H1 (cell line): ENCODE results near the gene ABHD16B. TPM values are rescaled to one million over a fixed set of nuclear protein-coding genes. Genes with fewer than 3 reads are reported as not detected.

Experiments used
- CTCF ChIA-PET: fragments of 300-600 bp; sonication (Branson Sonifier 250); formaldehyde crosslinking; loops from one replicate; lab custom pipeline; 2021; ENCODE audit not compliant: partially characterized antibody; lab: Charles Lee
- POLR2A ChIA-PET: fragments of 300-600 bp; sonication (Branson Sonifier 250); formaldehyde crosslinking; loops from one replicate; lab custom pipeline; 2021; ENCODE audit warnings: inconsistent platforms; ENCODE audit not compliant: partially characterized antibody; lab: Charles Lee
- DNase-seq, 2 experiments: peaks; one replicate each; pipeline versions ENCODE4 v3.0.0 to v3.0.0-alpha.2; 2010 to 2022; ENCODE audit warnings: low spot score in 2 of 2, low read depth in 1 of 2, mixed read lengths in 1 of 2
- FAIRE-seq: peaks from 2 replicates; lab custom pipeline; 2011; peaks lifted over from hg19 to GRCh38; lab: Jason Lieb, UNC
- H2AFZ ChIP-seq: 2 replicates; pipeline ENCODE4 v1.8.1; 2012; ENCODE audit warnings: low read length, inconsistent platforms
- H2AK5ac ChIP-seq: 2 replicates; pipeline ENCODE4 v1.6.1; 2013; ENCODE audit warnings: low read depth, low read length
- H2BK120ac ChIP-seq: replicated peaks from 2 replicates; pipeline ENCODE3; 2013; ENCODE audit warnings: low read depth, low read length, inconsistent platforms
- H2BK12ac ChIP-seq: 2 replicates; pipeline ENCODE4 v1.6.1; 2013; ENCODE audit warnings: low read depth, low read length
- H2BK15ac ChIP-seq: 2 replicates; pipeline ENCODE4 v1.6.1; 2013; ENCODE audit warnings: low read length
- H2BK20ac ChIP-seq: 2 replicates; pipeline ENCODE4 v1.6.1; 2013; ENCODE audit warnings: low read length
- H2BK5ac ChIP-seq: 2 replicates; pipeline ENCODE4 v1.6.1; 2013; ENCODE audit warnings: low read depth, low read length
- H3K14ac ChIP-seq: 2 replicates; pipeline ENCODE4 v1.6.1; 2013; ENCODE audit warnings: inconsistent platforms; ENCODE audit not compliant: insufficient read length
- H3K18ac ChIP-seq: 2 replicates; pipeline ENCODE4 v1.6.1; 2013; ENCODE audit warnings: low read length; ENCODE audit errors: extremely low read depth
- H3K23ac ChIP-seq: 2 replicates; pipeline ENCODE4 v1.6.1; 2013; ENCODE audit warnings: inconsistent platforms; ENCODE audit not compliant: insufficient read length
- H3K23me2 ChIP-seq: 2 replicates; pipeline ENCODE4 v1.6.1; 2013; ENCODE audit warnings: low read depth, low read length
- H3K27ac ChIP-seq: 2 replicates; pipeline ENCODE4 v1.6.1; 2011; ENCODE audit warnings: low read depth, low read length, inconsistent platforms
- H3K27me3 ChIP-seq, 4 experiments: replicated peaks in 1 of 4; 1 replicate in 1 of 4; 2 replicates in 3 of 4; pipeline versions ENCODE4 v1.6.1 to v1.8.1; 2011 to 2013; ENCODE audit warnings: low read length in 3 of 4, mild to moderate bottlenecking in 3 of 4, inconsistent platforms in 2 of 4, mixed read lengths in 2 of 4, moderate library complexity in 1 of 4; ENCODE audit not compliant: control insufficient read depth in 3 of 4, insufficient read depth in 3 of 4; ENCODE audit errors: extremely low read depth in 1 of 4
- H3K36me3 ChIP-seq, 4 experiments: 2 replicates each; pipeline versions ENCODE4 v1.6.1 to v1.8.1; 2011 to 2013; ENCODE audit warnings: mild to moderate bottlenecking in 4 of 4, low read length in 3 of 4, moderate library complexity in 2 of 4, control low read depth in 1 of 4, inconsistent platforms in 1 of 4; ENCODE audit not compliant: insufficient read depth in 4 of 4, control insufficient read depth in 2 of 4
- H3K4ac ChIP-seq: replicated peaks from 2 replicates; pipeline ENCODE3; 2013; ENCODE audit warnings: low read length, low read depth, mixed read lengths, inconsistent platforms; ENCODE audit not compliant: insufficient read length
- H3K4me1 ChIP-seq, 4 experiments: replicated peaks in 1 of 4; 1 replicate in 1 of 4; 2 replicates in 3 of 4; pipeline versions ENCODE4 v1.6.1 to v1.8.1; 2011 to 2013; ENCODE audit warnings: low read length in 3 of 4, inconsistent platforms in 2 of 4, mixed read lengths in 1 of 4; ENCODE audit not compliant: insufficient read depth in 4 of 4, control insufficient read depth in 3 of 4
- H3K4me2 ChIP-seq, 2 experiments: 2 replicates each; pipeline versions ENCODE4 v1.6.1 to v1.8.1; 2011 to 2013; ENCODE audit warnings: low read depth in 2 of 2, low read length in 2 of 2, control low read depth in 1 of 2, inconsistent platforms in 1 of 2, mild to moderate bottlenecking in 1 of 2; ENCODE audit not compliant: insufficient read depth in 1 of 2
- H3K4me3 ChIP-seq, 4 experiments: fragments of 200-600, 300-600 bp in 1 of 4; sonication (generic), shearing (Covaris generic), sonication (Bioruptor Twin) in 1 of 4; 2 replicates each; pipeline versions ENCODE4 v1.5.1 to v1.8.1; 2011 to 2016; ENCODE audit warnings: low read length in 4 of 4, low read depth in 3 of 4, control low read depth in 2 of 4, inconsistent platforms in 2 of 4, mild to moderate bottlenecking in 2 of 4, mixed read lengths in 1 of 4, moderate library complexity in 1 of 4; ENCODE audit not compliant: insufficient read depth in 2 of 4; ENCODE audit errors: extremely low read depth in 1 of 4
- H3K56ac ChIP-seq: replicated peaks from 2 replicates; pipeline ENCODE3; 2013; ENCODE audit warnings: low read depth, mild to moderate bottlenecking, mixed read lengths, low read length, inconsistent platforms; ENCODE audit not compliant: insufficient read length
- H3K79me1 ChIP-seq: 2 replicates; pipeline ENCODE4 v1.6.1; 2013; ENCODE audit warnings: low read depth, low read length, control low read depth
- H3K79me2 ChIP-seq, 2 experiments: 2 replicates each; pipeline versions ENCODE4 v1.6.1 to v1.8.1; 2012 to 2013; ENCODE audit warnings: low read length in 2 of 2, mild to moderate bottlenecking in 2 of 2, inconsistent platforms in 1 of 2; ENCODE audit not compliant: insufficient read depth in 2 of 2, control insufficient read depth in 1 of 2
- H3K9ac ChIP-seq, 4 experiments: replicated peaks in 1 of 4; 1 replicate in 1 of 4; 2 replicates in 3 of 4; pipeline versions ENCODE4 v1.6.1 to v1.8.1; 2011 to 2013; ENCODE audit warnings: low read depth in 3 of 4, low read length in 3 of 4, control low read depth in 2 of 4, mild to moderate bottlenecking in 2 of 4, moderate library complexity in 2 of 4, inconsistent platforms in 1 of 4; ENCODE audit errors: extremely low read depth in 1 of 4
- H3K9me3 ChIP-seq, 2 experiments: 2 replicates each; pipeline versions ENCODE4 v1.6.1 to v1.8.1; 2012 to 2013; ENCODE audit warnings: mild to moderate bottlenecking in 2 of 2, moderate library complexity in 2 of 2, control low read depth in 1 of 2, inconsistent platforms in 1 of 2, low read depth in 1 of 2, low read length in 1 of 2, mixed read lengths in 1 of 2; ENCODE audit not compliant: insufficient read depth in 2 of 2
- H4K20me1 ChIP-seq, 2 experiments: replicated peaks in 1 of 2; 2 replicates each; pipeline versions ENCODE3 to v1.8.1; 2011 to 2013; ENCODE audit warnings: inconsistent platforms in 2 of 2, low read length in 2 of 2, mild to moderate bottlenecking in 1 of 2; ENCODE audit not compliant: insufficient read depth in 2 of 2, control insufficient read depth in 1 of 2
- H4K5ac ChIP-seq: 2 replicates; pipeline ENCODE4 v1.6.1; 2013; ENCODE audit warnings: low read length, low read depth, mixed read lengths, inconsistent platforms; ENCODE audit not compliant: insufficient read length
- H4K8ac ChIP-seq: 2 replicates; pipeline ENCODE4 v1.8.0; 2013; ENCODE audit warnings: mild to moderate bottlenecking, moderate library complexity, low read length, inconsistent platforms; ENCODE audit not compliant: insufficient read depth; ENCODE audit errors: extremely low read depth
- H4K91ac ChIP-seq: replicated peaks from 2 replicates; pipeline ENCODE3; 2013; ENCODE audit warnings: low read length, mixed read lengths, inconsistent platforms; ENCODE audit not compliant: insufficient read length
- ATF2 ChIP-seq: IDR thresholded peaks from 2 replicates; pipeline ENCODE4 v1.6.1; 2012; ENCODE audit warnings: low read length, inconsistent platforms
- BACH1 ChIP-seq: IDR thresholded peaks from 2 replicates; pipeline ENCODE4 v1.6.1; 2012; ENCODE audit warnings: low read length, improper control_type of control experiment
- CBX8 ChIP-seq: fragments of 300-800, 300-1000 bp; sonication (generic); IDR thresholded peaks from 2 replicates; pipeline ENCODE4 v1.7.1; 2016; ENCODE audit warnings: low read depth, low read length, borderline replicate concordance
- JUN ChIP-seq: IDR thresholded peaks from 2 replicates; pipeline ENCODE4 v1.6.1; 2011; ENCODE audit warnings: low read depth, mild to moderate bottlenecking, improper control_type of control experiment, low read length
- JUND ChIP-seq: IDR thresholded peaks from 2 replicates; pipeline ENCODE4 v1.6.1; 2011; ENCODE audit warnings: mild to moderate bottlenecking, improper control_type of control experiment, low read length
- POLR2AphosphoS5 ChIP-seq: IDR thresholded peaks from 2 replicates; pipeline ENCODE4 v1.6.1; 2011; ENCODE audit warnings: low read depth, low read length
- POU5F1 ChIP-seq: IDR thresholded peaks from 2 replicates; pipeline ENCODE4 v1.6.1; 2011; ENCODE audit warnings: low read depth, mild to moderate bottlenecking, low read length, moderate library complexity
- SP1 ChIP-seq: IDR thresholded peaks from 2 replicates; pipeline ENCODE4 v1.6.1; 2011; ENCODE audit warnings: low read depth, low read length
- ZNF274 ChIP-seq: IDR thresholded peaks from 2 replicates; pipeline ENCODE4 v1.7.0; 2012; ENCODE audit warnings: low read length, borderline replicate concordance; ENCODE audit errors: extremely low read depth
- WGBS, 2 experiments: shearing (Covaris generic) in 1 of 2; methylation state at CpG; one replicate each; pipeline versions ENCODE4 v1.1.6 to v1.1.7; 2013 to 2015; ENCODE audit warnings: low lambda C conversion rate in 2 of 2, mixed read lengths in 2 of 2, inconsistent platforms in 1 of 2, low coverage in 1 of 2, missing lambda C conversion rate in 1 of 2; ENCODE audit not compliant: insufficient replicate concordance in 2 of 2, insufficient coverage in 1 of 2, insufficient read length in 1 of 2; ENCODE audit errors: extremely low coverage in 1 of 2, missing lambda C conversion rate in 1 of 2; 5-methylcytosine and 5-hydroxymethylcytosine counted together
- polyA plus RNA-seq, 7 experiments: library from polyadenylated mRNA; depleted of rRNA in 3 of 7; stranded (reverse) in 5 of 7; unstranded in 2 of 7; fragments of >200 nt in 5 of 7; fragments of 200-250 nt in 2 of 7; gene quantifications; 1 replicate in 5 of 7; 2 replicates in 1 of 7; 4 replicates in 1 of 7; pipeline versions ENCODE4 v1.2.1 to v1.2.3, GENCODE V29; 2011 to 2013; ENCODE audit warnings: missing spikeins in 2 of 7, mixed read lengths in 2 of 7
- total RNA-seq: library from RNA; stranded (reverse); fragmentation: NEBNext Ultra II Directional; extraction: Animal tissue kit (Norgen Biotek cat#: 25700); gene quantifications from 2 replicates; pipeline ENCODE4 v1.2.1, GENCODE V29; 2021
- TF ChIP-seq, protein P1 (sequence below): IDR thresholded peaks from 2 replicates; pipeline ENCODE4 v1.6.1; 2011; ENCODE audit warnings: low read length, improper control_type of control experiment

ABHD16B gene
- total and polyA plus RNA-seq, 2 of the 8 experiments (the other 6 are each of a cell fraction or from before 2014, with no cell fraction given) = not detected

GRCh38 chr20:63903796-63904561, 42.7 kb downstream of the ABHD16B start:
- Histone ChIP-seq H3K27me3 (no peaks in the 10 kb centered on the region), H4K91ac (no peak overlapping the region), H2BK15ac (no peak overlapping the region), H2AK5ac (no peak overlapping the region), H3K9me3 (no peaks in the 10 kb centered on the region), H3K36me3 (no peaks in the 10 kb centered on the region), H3K14ac (no peak overlapping the region), H2BK20ac (no peak overlapping the region), H2BK12ac (no peak overlapping the region), H3K4me2 (no peak overlapping the region), H3K4me1 (no peaks in the 10 kb centered on the region), H3K23me2 (no peaks in the 10 kb centered on the region), H2AFZ (no peak overlapping the region), H3K4ac (no peak overlapping the region), H3K79me2 (peaks cover 0 to 38% of the 10 kb centered on the region in 2 experiments; a peak in 2 of 4 replicates), H2BK120ac (no peak overlapping the region), H3K79me1 (peaks cover 16% of the 10 kb centered on the region), H2BK5ac (no peak overlapping the region), H4K8ac (no peak overlapping the region), H3K9ac (no peak overlapping the region), H3K56ac (no peak overlapping the region), H3K23ac (no peak overlapping the region), H3K4me3 (no peak overlapping the region), H4K20me1 (peaks cover 0 to 6% of the 10 kb centered on the region in 2 experiments), H3K18ac (no peak overlapping the region), H3K27ac (no peak overlapping the region), H4K5ac (no peak overlapping the region)
- no peak for FAIRE-seq
- DNase-seq = no peak
- ChIA-PET CTCF (interaction anchor here (1.0 to 6.0 kb wide), 6 partner anchors 7 to 365 kb away, joined by 3 to 34 read pairs (median 3); partner anchors contain the start of gene PRPF6), POLR2A (interaction anchor here (0.6 to 1.0 kb wide), 2 partner anchors 39 to 71 kb away, joined by 3 read pairs; partner anchors contain the start of gene TPD52L2)
- 91% methylated on average over 11 of the region's 11 CpGs; no CpG with 5 or more reads in 1 of the 2 experiments for WGBS, 2 experiments
- TF ChIP-seq ZNF274 = no peak
- no peak for TF ChIP-seq POLR2AphosphoS5
- TF ChIP-seq JUN = no peak
- TF ChIP-seq SP1 = no peak
- TF ChIP-seq POU5F1 = no peak
- TF ChIP-seq CBX8 = no peak
- no peak for TF ChIP-seq ATF2
- no peak for TF ChIP-seq BACH1
- no peak for TF ChIP-seq JUND
- TF ChIP-seq, protein P1, sequence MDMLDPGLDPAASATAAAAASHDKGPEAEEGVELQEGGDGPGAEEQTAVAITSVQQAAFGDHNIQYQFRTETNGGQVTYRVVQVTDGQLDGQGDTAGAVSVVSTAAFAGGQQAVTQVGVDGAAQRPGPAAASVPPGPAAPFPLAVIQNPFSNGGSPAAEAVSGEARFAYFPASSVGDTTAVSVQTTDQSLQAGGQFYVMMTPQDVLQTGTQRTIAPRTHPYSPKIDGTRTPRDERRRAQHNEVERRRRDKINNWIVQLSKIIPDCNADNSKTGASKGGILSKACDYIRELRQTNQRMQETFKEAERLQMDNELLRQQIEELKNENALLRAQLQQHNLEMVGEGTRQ = no peak
